HepG2 (cell line): ENCODE measurements around the gene TTK. TPM values are rescaled to one million over a fixed set of nuclear protein-coding genes. Genes with fewer than 3 reads are reported as not detected.
A peak's percentile ranks its signal among the peaks of the same experiment; 100 is the strongest.

Experiments used
- FOXJ3 ChIP-seq: sonication (generic); formaldehyde crosslinking; IDR thresholded peaks from 2 replicates; pipeline ENCODE4 v1.4.0; 2020; ENCODE audit warnings: missing genetic modification reagents, mild to moderate bottlenecking, borderline replicate concordance
- FOXO4 ChIP-seq: sonication (generic); formaldehyde crosslinking; conservative IDR thresholded peaks from 2 replicates; pipeline ENCODE4 v1.8.1; 2023; ENCODE audit warnings: missing genetic modification reagents
- NKX3-1 ChIP-seq: sonication (generic); formaldehyde crosslinking; IDR thresholded peaks from 2 replicates; pipeline ENCODE4 v1.5.0; 2020; ENCODE audit warnings: missing genetic modification reagents
- NR2F1 ChIP-seq, 2 experiments: fragments of 450-650 bp in 1 of 2; formaldehyde crosslinking in 1 of 2; IDR thresholded peaks; 2 replicates each; pipeline versions ENCODE4 v1.5.0 to v1.6.1; 2016 to 2020; ENCODE audit warnings: mild to moderate bottlenecking in 1 of 2, missing compliant biosample characterization in 1 of 2, missing genetic modification reagents in 1 of 2, moderate library complexity in 1 of 2
- PCBP1 ChIP-seq: fragments of 200-400 bp; formaldehyde crosslinking; IDR thresholded peaks from 2 replicates; pipeline ENCODE4 v1.6.1; 2017; ENCODE audit warnings: mild to moderate bottlenecking, low read depth, low read length, borderline replicate concordance
- POLR2AphosphoS2 ChIP-seq: IDR thresholded peaks from 2 replicates; pipeline ENCODE4 v1.6.1; 2011; ENCODE audit warnings: low read depth, low read length, improper control_type of control experiment
- PRDM10 ChIP-seq: sonication (generic); formaldehyde crosslinking; IDR thresholded peaks from 2 replicates; pipeline ENCODE4 v1.4.0; 2020; ENCODE audit warnings: low read depth, missing genetic modification reagents
- RFX1 ChIP-seq: fragments of 450-650 bp; IDR thresholded peaks from 2 replicates; pipeline ENCODE4 v1.6.1; 2017
- TAF1 ChIP-seq: sonication (generic); formaldehyde crosslinking; IDR thresholded peaks from 2 replicates; pipeline ENCODE4 v1.4.0; 2020; ENCODE audit warnings: missing genetic modification reagents
- TARDBP ChIP-seq: sonication (generic); formaldehyde crosslinking; IDR thresholded peaks from 2 replicates; pipeline ENCODE4 v1.8.0; 2022; ENCODE audit warnings: mild to moderate bottlenecking, missing genetic modification reagents
- ZNF18 ChIP-seq: sonication (generic); formaldehyde crosslinking; IDR thresholded peaks from 2 replicates; pipeline ENCODE4 v1.8.0; 2022; ENCODE audit warnings: mild to moderate bottlenecking, missing genetic modification reagents; ENCODE audit not compliant: insufficient replicate concordance
- ZNF20 ChIP-seq: sonication (generic); formaldehyde crosslinking; IDR thresholded peaks from 2 replicates; pipeline ENCODE4 v1.4.0; 2020; ENCODE audit warnings: mild to moderate bottlenecking, moderate library complexity, missing genetic modification reagents
- ZNF205 ChIP-seq: IDR thresholded peaks from 2 replicates; pipeline ENCODE4 v1.6.1; 2018; ENCODE audit warnings: missing biosample characterization, missing genetic modification reagents
- ZNF280B ChIP-seq: sonication (generic); formaldehyde crosslinking; IDR thresholded peaks from 2 replicates; pipeline ENCODE4 v1.5.0; 2020; ENCODE audit warnings: missing genetic modification reagents, mild to moderate bottlenecking, borderline replicate concordance
- ZNF414 ChIP-seq: sonication (generic); formaldehyde crosslinking; IDR thresholded peaks from 2 replicates; pipeline ENCODE4 v1.5.0; 2020; ENCODE audit warnings: missing genetic modification reagents
- ZNF562 ChIP-seq: sonication (generic); formaldehyde crosslinking; IDR thresholded peaks from 2 replicates; pipeline ENCODE4 v1.8.0; 2022; ENCODE audit warnings: missing genetic modification reagents, borderline replicate concordance
- ZNF672 ChIP-seq: sonication (generic); formaldehyde crosslinking; IDR thresholded peaks from 2 replicates; pipeline ENCODE4 v1.8.1; 2022; ENCODE audit warnings: missing genetic modification reagents
- ZNF749 ChIP-seq: sonication (generic); formaldehyde crosslinking; IDR thresholded peaks from 2 replicates; pipeline ENCODE4 v1.8.0; 2022; ENCODE audit warnings: mild to moderate bottlenecking, missing genetic modification reagents, moderate library complexity, borderline replicate concordance
- ZNF790 ChIP-seq: sonication (generic); formaldehyde crosslinking; IDR thresholded peaks from 2 replicates; pipeline ENCODE4 v1.8.0; 2022; ENCODE audit warnings: missing genetic modification reagents, mild to moderate bottlenecking, borderline replicate concordance
- polyA plus RNA-seq, 8 experiments: library from polyadenylated mRNA; depleted of rRNA in 3 of 8; stranded (reverse) in 7 of 8; unstranded in 1 of 8; fragments of >200 nt; fragmentation: Illumina TruSeq in 4 of 8; extraction: Trizol in 4 of 8; gene quantifications; 2 replicates each; pipeline versions ENCODE4 v1.2.1 to v1.2.3, GENCODE V29; 2011 to 2016; ENCODE audit warnings: low read depth in 4 of 8, missing spikeins in 1 of 8, mixed read lengths in 1 of 8; ENCODE audit not compliant: insufficient read depth in 1 of 8
- total RNA-seq, 5 experiments: library from RNA; depleted of rRNA; stranded (reverse); fragments of >200 nt; fragmentation: Illumina TruSeq; extraction: Trizol; gene quantifications; 2 replicates each; pipeline ENCODE4 v1.2.3, GENCODE V29; 2016; ENCODE audit warnings: low read depth in 1 of 5

TTK gene
- total and polyA plus RNA-seq, 2 of the 13 experiments (the other 11 are each of a cell fraction or from before 2014, with no cell fraction given): 8.6 to 33.2 TPM

GRCh38 chr6:80004173-80005072 lies at the start of gene TTK (continued):
- TF ChIP-seq ZNF205 (CRISPR knock-in tag) (no peak), PCBP1 (no peak), ZNF749 (CRISPR knock-in tag) (peak; percentile 29; the same call in 1 of the 2 replicates), NR2F1 (CRISPR knock-in tag; IDR thresholded peaks at IDR 0.05) (no peak), ZNF20 (no peak), FOXJ3 (CRISPR knock-in tag) (no peak), TAF1 (peak; percentile 31; the same call in 1 of the 2 replicates), ZNF790 (CRISPR knock-in tag) (no peak), TARDBP (CRISPR knock-in tag) (peak; percentile 61; the same call in 1 of the 2 replicates), NKX3-1 (CRISPR knock-in tag) (no peak), ZNF18 (CRISPR knock-in tag) (no peak), PRDM10 (CRISPR knock-in tag) (no peak), FOXO4 (CRISPR knock-in tag) (no peak), RFX1 (no peak), ZNF562 (CRISPR knock-in tag) (no peak), ZNF672 (no peak), ZNF280B (CRISPR knock-in tag) (no peak), ZNF414 (CRISPR knock-in tag) (no peak), POLR2AphosphoS2 (no peak)
